GM06990 (cell line): ENCODE results near the gene NLRX1.
"Not testable (repeated sequence)": the region's sequence is repeated elsewhere in the genome, so short reads cannot be mapped to it uniquely, and the experiment has no call there.

Experiments
- DNase-seq: peaks from one replicate; pipeline ENCODE4 v3.0.0-alpha.2; 2011; ENCODE audit not compliant: insufficient read length; ENCODE audit errors: extremely low read depth
- H3K27me3 ChIP-seq: replicated peaks from 2 replicates; pipeline ENCODE4 v1.6.0; 2011; ENCODE audit warnings: low read length; ENCODE audit not compliant: control insufficient read depth, insufficient read depth
- H3K36me3 ChIP-seq: 2 replicates; pipeline ENCODE4 v1.5.1; 2011; ENCODE audit warnings: low read length; ENCODE audit not compliant: control insufficient read depth, insufficient read depth
- H3K4me3 ChIP-seq: replicated peaks from 2 replicates; pipeline ENCODE4 v1.5.1; 2011; ENCODE audit warnings: low read depth, mild to moderate bottlenecking, control low read depth, low read length
- CTCF ChIP-seq: IDR thresholded peaks from 2 replicates; pipeline ENCODE4 v1.5.1; 2011; ENCODE audit warnings: low read length, control low read depth, mild to moderate bottlenecking, inconsistent platforms; ENCODE audit not compliant: insufficient read depth, poor library complexity, severe bottlenecking

Gene NLRX1

GRCh38 chr11:119195680-119196079, 27.2 kb downstream of the NLRX1 start:
- no peaks in the 10 kb centered on the region for H3K36me3 ChIP-seq
- no peaks in the 10 kb centered on the region for H3K27me3 ChIP-seq
- no peak overlapping the region for H3K4me3 ChIP-seq
- DNase-seq: no peak
- TF ChIP-seq CTCF: no peak

- peak; percentile 79 for TF ChIP-seq CTCF
- no peaks in the 10 kb centered on the region for H3K27me3 ChIP-seq
Measured at GRCh38 chr11:119196833-119197483, 28.4 kb downstream of the NLRX1 start.

GRCh38 chr11:119198925-119199324, 30.4 kb downstream of the NLRX1 start:
- TF ChIP-seq CTCF: no peak

More at GRCh38 chr11:119196833-119197483, 28.4 kb downstream of the NLRX1 start:
- Histone ChIP-seq H3K36me3 (no peaks in the 10 kb centered on the region), H3K4me3 (no peak overlapping the region)
- no peak for DNase-seq

GRCh38 chr11:119201236-119201635, 32.7 kb downstream of the NLRX1 start:
- H3K4me3 ChIP-seq: not testable (repeated sequence)

More at GRCh38 chr11:119198925-119199324, 30.4 kb downstream of the NLRX1 start:
- no peak for DNase-seq
- no peaks in the 10 kb centered on the region for H3K27me3 ChIP-seq
- no peak overlapping the region for H3K4me3 ChIP-seq
- H3K36me3 ChIP-seq: no peaks in the 10 kb centered on the region

GRCh38 chr11:119202554-119202953, 34.0 kb downstream of the NLRX1 start:
- DNase-seq: no peak
- no peaks in the 10 kb centered on the region for H3K27me3 ChIP-seq
- TF ChIP-seq CTCF: no peak
- no peaks in the 10 kb centered on the region for H3K36me3 ChIP-seq
- no peak overlapping the region for H3K4me3 ChIP-seq

More at GRCh38 chr11:119201236-119201635, 32.7 kb downstream of the NLRX1 start:
- not testable (repeated sequence) for H3K36me3 ChIP-seq, H3K27me3 ChIP-seq, DNase-seq

GRCh38 chr11:119204066-119204465, 35.5 kb downstream of the NLRX1 start:
- Histone ChIP-seq H3K36me3 (no peaks in the 10 kb centered on the region), H3K27me3 (no peaks in the 10 kb centered on the region), H3K4me3 (no peak overlapping the region)
- no peak for DNase-seq
- TF ChIP-seq CTCF: no peak
